ENCODE measurements around the gene KIAA0408. TPM values are rescaled to one million over a fixed set of nuclear protein-coding genes. Genes with fewer than 3 reads are reported as not detected.

The KIAA0408 gene
- total RNA-seq, 2 donors from 2014 or later, result 1.3 TPM

- no peak for ATAC-seq
Measured at GRCh38 chr6:127494240-127494767, 35.1 kb upstream of the KIAA0408 start.

GRCh38 chr6:127489248-127489647 lies 30.1 kb upstream of the KIAA0408 start:
- Histone ChIP-seq H3K27me3 (no peaks in the 10 kb centered on the region), H3K4me1 (no peaks in the 10 kb centered on the region), H3K4me3 (no peak overlapping the region), H3K9me3 (no peaks in the 10 kb centered on the region), H3K36me3 (replicated peaks in 1 of 2; ENCODE audit: insufficient read depth in 1 of 2, low read depth in 2 of 2) (no peaks in the 10 kb centered on the region), H3K27ac (no peak overlapping the region)
- no peak for DNase-seq
- TF ChIP-seq CTCF (IDR thresholded peaks at IDR 0.05) (no peak), POLR2A (IDR thresholded peaks at IDR 0.05) (no peak)
- intact Hi-C loops (cut with DNase I), result no loop called here
- ATAC-seq, result no peak
- WGBS, 2 donors, result 71 to 90% methylated on average over 1 of the region's 1 CpG

More at GRCh38 chr6:127494240-127494767, 35.1 kb upstream of the KIAA0408 start:
- TF ChIP-seq CTCF (IDR thresholded peaks at IDR 0.05) (no peak), POLR2A (IDR thresholded peaks at IDR 0.05) (no peak)
- Histone ChIP-seq H3K9me3 (no peaks in the 10 kb centered on the region), H3K27ac (no peak overlapping the region), H3K4me3 (no peak overlapping the region), H3K36me3 (replicated peaks in 1 of 2; ENCODE audit: insufficient read depth in 1 of 2, low read depth in 2 of 2) (no peaks in the 10 kb centered on the region), H3K27me3 (no peaks in the 10 kb centered on the region), H3K4me1 (no peaks in the 10 kb centered on the region)
- intact Hi-C loops (cut with DNase I), result no loop called here
- DNase-seq, result no peak

GRCh38 chr6:127486934-127487333 lies 27.7 kb upstream of the KIAA0408 start:
- TF ChIP-seq POLR2A (IDR thresholded peaks at IDR 0.05) (no peak), CTCF (IDR thresholded peaks at IDR 0.05) (no peak)
- H3K9me3 ChIP-seq, result no peaks in the 10 kb centered on the region
- intact Hi-C loops (cut with DNase I), result no loop called here
- no peaks in the 10 kb centered on the region for H3K36me3 ChIP-seq (replicated peaks in 1 of 2; ENCODE audit: insufficient read depth in 1 of 2, low read depth in 2 of 2)
- H3K4me1 ChIP-seq, result peaks cover 8% of the 10 kb centered on the region
- no peak overlapping the region for H3K27ac ChIP-seq
- ATAC-seq (no peak), DNase-seq (no peak)
- no peak overlapping the region for H3K4me3 ChIP-seq
- no peaks in the 10 kb centered on the region for H3K27me3 ChIP-seq
- 83 to 88% methylated on average over 3 of the region's 3 CpGs for WGBS, 2 donors

- intact Hi-C loops (cut with DNase I), result no loop called here
- H3K36me3 ChIP-seq (replicated peaks in 1 of 2; ENCODE audit: insufficient read depth in 1 of 2, low read depth in 2 of 2), result no peaks in the 10 kb centered on the region
- 33 to 37% methylated on average over 3 of the region's 3 CpGs for WGBS, 2 donors
- H3K4me3 ChIP-seq, result no peak overlapping the region
- H3K27ac ChIP-seq, result peak overlapping the region in 2 of 4 donors; percentile 22 to 34
- no peaks in the 10 kb centered on the region for H3K27me3 ChIP-seq
- peaks cover 8% of the 10 kb centered on the region for H3K4me1 ChIP-seq
- ATAC-seq, result peak; percentile 67
- DNase-seq, result no peak
- no peaks in the 10 kb centered on the region for H3K9me3 ChIP-seq
- TF ChIP-seq POLR2A (IDR thresholded peaks at IDR 0.05), result no peak
- no peak for TF ChIP-seq CTCF (IDR thresholded peaks at IDR 0.05)
Measured at GRCh38 chr6:127484212-127484863, 25.1 kb upstream of the KIAA0408 start.
